LNCAP (cell line): ENCODE data around the gene ZNF467.

Experiments
- CTCF ChIP-seq: fragments of 450-650 bp; IDR thresholded peaks from 2 replicates; pipeline ENCODE4 v1.5.1; 2017; ENCODE audit warnings: mild to moderate bottlenecking

ZNF467 gene

GRCh38 chr7:149790754-149791360 is 17.5 kb upstream of the ZNF467 start:
- no peak for TF ChIP-seq CTCF

GRCh38 chr7:149790146-149790548 is 16.8 kb upstream of the ZNF467 start:
- no peak for TF ChIP-seq CTCF

DNA sequence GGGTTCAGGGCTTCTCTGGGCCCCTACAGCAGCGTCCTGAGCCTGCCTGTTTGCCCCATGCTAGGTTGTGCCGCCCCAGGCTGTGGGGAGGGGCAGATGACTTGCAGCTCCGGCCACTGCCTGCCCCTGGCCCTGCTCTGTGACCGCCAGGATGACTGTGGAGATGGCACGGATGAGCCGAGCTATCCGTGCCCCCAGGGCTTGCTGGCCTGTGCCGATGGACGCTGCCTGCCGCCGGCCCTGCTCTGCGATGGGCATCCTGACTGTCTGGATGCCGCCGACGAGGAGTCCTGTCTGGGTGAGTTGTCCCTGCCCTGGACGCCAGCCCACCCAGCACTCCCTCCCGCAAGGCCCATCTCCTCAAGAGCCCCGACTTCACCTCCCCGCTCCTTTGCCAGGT is 15.7 kb upstream of the ZNF467 start:
- no peak for TF ChIP-seq CTCF

- TF ChIP-seq CTCF = no peak
Measured at GRCh38 chr7:149788300-149788851, 15.0 kb upstream of the ZNF467 start.

- no peak for TF ChIP-seq CTCF
Measured at GRCh38 chr7:149787428-149788299, 14.3 kb upstream of the ZNF467 start.

GRCh38 chr7:149785983-149786382 is 12.6 kb upstream of the ZNF467 start:
- TF ChIP-seq CTCF = no peak

GRCh38 chr7:149785402-149785801 is 12.0 kb upstream of the ZNF467 start:
- no peak for TF ChIP-seq CTCF
